RPMI8226 (cell line): ENCODE data around the gene OR11L1.

ENCODE experiments used
- DNase-seq: peaks from one replicate; pipeline ENCODE4 v3.0.0-alpha.2; 2015

The OR11L1 gene

DNA sequence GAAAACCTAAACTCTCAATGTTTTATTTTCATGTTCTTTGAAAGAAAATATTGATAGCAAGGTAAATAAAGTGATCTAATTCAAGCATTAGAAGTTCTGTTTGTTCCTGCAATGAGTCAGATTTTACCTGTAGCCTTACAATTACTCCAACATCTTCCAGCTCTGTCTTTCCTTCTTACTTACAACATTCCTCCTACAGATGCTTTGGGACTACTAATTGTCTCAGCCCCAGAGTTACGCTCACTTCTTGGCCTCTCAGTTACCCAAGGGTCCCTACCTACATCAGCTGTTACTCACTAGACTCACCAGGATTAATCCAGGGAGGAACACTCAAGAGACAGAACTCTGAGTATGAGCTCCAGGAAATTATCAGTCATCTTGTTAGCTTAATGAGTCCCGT, 44.2 kb downstream of the OR11L1 start:
- no peak for DNase-seq
